Measurements from ENCODE around the gene DNM3.

DNA sequence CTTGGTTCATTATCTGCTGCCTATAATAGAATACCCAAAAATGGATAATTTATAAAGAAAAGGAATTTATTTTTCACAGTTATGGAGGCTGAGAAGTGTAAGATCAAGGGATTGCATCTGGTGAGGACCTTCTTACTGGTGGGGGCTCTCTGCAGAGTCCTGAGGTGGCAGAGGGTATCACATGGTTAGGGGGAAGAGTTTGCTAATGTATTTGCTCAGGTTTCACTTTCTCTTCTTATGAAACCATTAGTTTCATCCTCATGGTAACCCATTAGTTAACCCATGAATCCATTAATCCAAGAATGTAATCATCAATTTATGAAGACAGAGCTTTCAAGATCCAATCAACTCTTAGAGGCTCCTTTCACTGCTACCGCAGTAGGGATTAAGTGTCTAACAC, 120.6 kb downstream of the DNM3 start:
- TF ChIP-seq EZH2 (IDR thresholded peaks at IDR 0.05; ENCODE audit: insufficient read depth, poor library complexity, severe bottlenecking), result no peak
- TF ChIP-seq EZH2phosphoT487 (IDR thresholded peaks at IDR 0.05; ENCODE audit: insufficient read depth, low read depth), result no peak

All from GM23248 (cell line).